Naive thymus-derived CD8-positive, alpha-beta T cell (primary cell): Measurements from ENCODE around the gene TENT5D. TPM values are rescaled to one million over a fixed set of nuclear protein-coding genes. Genes with fewer than 3 reads are reported as not detected.

Experiments used
- ATAC-seq, 2 donors: fragments of 150-1000 bp; cut with Tn5 transposase in 1 of 2; sonication (Bioruptor Pico), chemical (Tn5 transposase) in 1 of 2; 1 replicate in 1 of 2; 2 replicates in 1 of 2; pipeline ENCODE4 v1.10.0; 2021; ENCODE audit warnings: mild to moderate bottlenecking in 2 of 2, moderate library complexity in 2 of 2
- POLR2A ChIA-PET: fragments of 350-600 bp; sonication (Branson Sonifier 250); formaldehyde crosslinking; loops from one replicate; lab custom pipeline; 2021; ENCODE audit warnings: antibody characterized with exemption; lab: Charles Lee
- DNase-seq, 10 donors: peaks; one replicate each; pipeline versions ENCODE4 v3.0.0 to v3.0.0-alpha.2; 2020 to 2022
- H3K27ac Mint-ChIP-seq, 10 donors: one replicate each; pipeline ENCODE4 v1.8.0; 2020 to 2022; ENCODE audit warnings: mild to moderate bottlenecking in 10 of 10, mixed read lengths in 10 of 10, moderate library complexity in 4 of 10, inconsistent platforms in 1 of 10
- H3K27me3 Mint-ChIP-seq, 5 donors: one replicate each; pipeline ENCODE4 v1.8.0; 2021 to 2022; ENCODE audit warnings: mixed read lengths in 5 of 5
- H3K36me3 Mint-ChIP-seq, 3 donors: one replicate each; pipeline ENCODE4 v1.8.0; 2020 to 2022; ENCODE audit warnings: mixed read lengths in 3 of 3, mild to moderate bottlenecking in 2 of 3, inconsistent platforms in 1 of 3
- H3K4me1 Mint-ChIP-seq, 4 donors: one replicate each; pipeline ENCODE4 v1.8.0; 2021 to 2022; ENCODE audit warnings: mixed read lengths in 4 of 4
- H3K4me3 Mint-ChIP-seq, 10 donors: one replicate each; pipeline ENCODE4 v1.8.0; 2020 to 2022; ENCODE audit warnings: mild to moderate bottlenecking in 10 of 10, mixed read lengths in 10 of 10, moderate library complexity in 6 of 10, inconsistent platforms in 1 of 10
- H3K9me3 Mint-ChIP-seq, 9 donors: one replicate each; pipeline ENCODE4 v1.8.0; 2020 to 2022; ENCODE audit warnings: mixed read lengths in 9 of 9, mild to moderate bottlenecking in 3 of 9, inconsistent platforms in 1 of 9, moderate library complexity in 1 of 9
- polyA plus RNA-seq, 3 donors: library from polyadenylated mRNA; unstranded; fragments of 300-500 nt; fragmentation: Illumina TruSeq; gene quantifications; one replicate each; pipeline ENCODE4 v1.2.3, GENCODE V29; 2021
- total RNA-seq, 8 experiments: library from RNA in 2 of 8; stranded (reverse) in 2 of 8; gene quantifications; one replicate each; pipeline ENCODE4 v1.2.3 and lab custom pipeline; 2021 to 2026

Gene TENT5D
- total and polyA plus RNA-seq, 5 experiments from 2014 or later = not detected

DNA sequence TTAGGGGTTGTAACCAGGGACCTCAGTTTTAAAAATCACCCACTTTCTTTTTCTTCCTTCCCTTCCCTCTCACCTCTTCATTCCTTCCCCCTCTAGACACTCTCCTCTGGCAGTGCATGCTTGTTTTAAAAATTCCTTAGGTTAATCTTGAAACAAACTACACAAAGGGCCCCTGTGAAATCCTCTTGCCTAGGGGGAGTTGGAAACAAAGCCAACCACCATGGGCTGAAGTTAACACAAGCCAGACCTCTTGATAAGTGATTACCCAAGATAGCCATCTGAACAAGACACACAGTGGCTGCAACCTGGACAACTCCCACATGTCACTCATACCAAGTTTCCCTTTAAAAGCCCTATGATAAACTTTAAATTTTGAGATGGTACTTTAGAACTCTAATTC, 68.9 kb downstream of the TENT5D start:
- DNase-seq = no peak
- H3K9me3 Mint-ChIP-seq = peaks cover 0 to 24% (median 2%) of the 10 kb centered on the region in 9 donors

More for the DNA sequence above, 68.9 kb downstream of the TENT5D start:
- no peaks in the 10 kb centered on the region for H3K36me3 Mint-ChIP-seq
- H3K4me3 Mint-ChIP-seq = no peak overlapping the region
- POLR2A ChIA-PET = no interaction called here
- H3K27ac Mint-ChIP-seq = no peak overlapping the region
- no peaks in the 10 kb centered on the region for H3K27me3 Mint-ChIP-seq
- no peaks in the 10 kb centered on the region for H3K4me1 Mint-ChIP-seq
- no peak for ATAC-seq
